ENCODE measurements around the gene VAV2.

The VAV2 gene

DNA sequence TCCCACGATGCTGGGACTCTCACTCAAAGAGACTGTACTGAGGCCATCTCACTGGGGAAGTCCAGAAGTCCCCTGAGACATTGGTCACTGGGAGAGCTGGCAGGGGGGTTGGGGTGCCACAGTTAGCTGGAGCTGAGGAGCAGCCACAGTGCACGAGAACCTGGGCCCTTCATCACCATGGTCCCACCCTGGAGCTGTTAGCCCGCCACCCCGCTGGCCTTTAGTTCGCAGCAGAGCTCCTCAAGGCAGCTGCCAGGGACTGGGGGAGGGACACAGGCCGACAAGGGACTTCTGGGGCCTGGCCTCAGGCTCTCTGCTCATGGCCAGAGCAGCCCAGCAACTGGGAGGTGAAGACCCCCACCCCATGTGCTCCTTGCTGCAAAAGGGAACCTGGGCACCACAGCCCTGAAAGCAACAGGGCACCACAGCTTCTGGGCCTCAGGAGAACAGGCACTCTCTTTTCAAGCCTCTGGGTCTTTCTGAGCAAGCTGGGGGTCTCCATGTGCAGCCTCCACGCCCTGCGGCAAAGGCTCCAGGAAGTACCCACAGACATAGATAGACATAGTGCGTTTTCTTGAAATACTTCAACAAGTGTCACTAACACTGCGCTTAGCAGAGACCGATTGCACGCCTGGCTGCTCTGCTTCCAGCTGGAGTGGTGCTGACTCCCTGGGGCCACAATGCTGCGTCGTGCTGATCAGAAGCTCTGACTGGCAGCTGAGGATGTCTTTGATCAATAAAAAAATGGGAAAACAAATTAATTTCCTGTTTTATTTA lies 46.0 kb downstream of the VAV2 start:
- TF ChIP-seq, protein P1, sequence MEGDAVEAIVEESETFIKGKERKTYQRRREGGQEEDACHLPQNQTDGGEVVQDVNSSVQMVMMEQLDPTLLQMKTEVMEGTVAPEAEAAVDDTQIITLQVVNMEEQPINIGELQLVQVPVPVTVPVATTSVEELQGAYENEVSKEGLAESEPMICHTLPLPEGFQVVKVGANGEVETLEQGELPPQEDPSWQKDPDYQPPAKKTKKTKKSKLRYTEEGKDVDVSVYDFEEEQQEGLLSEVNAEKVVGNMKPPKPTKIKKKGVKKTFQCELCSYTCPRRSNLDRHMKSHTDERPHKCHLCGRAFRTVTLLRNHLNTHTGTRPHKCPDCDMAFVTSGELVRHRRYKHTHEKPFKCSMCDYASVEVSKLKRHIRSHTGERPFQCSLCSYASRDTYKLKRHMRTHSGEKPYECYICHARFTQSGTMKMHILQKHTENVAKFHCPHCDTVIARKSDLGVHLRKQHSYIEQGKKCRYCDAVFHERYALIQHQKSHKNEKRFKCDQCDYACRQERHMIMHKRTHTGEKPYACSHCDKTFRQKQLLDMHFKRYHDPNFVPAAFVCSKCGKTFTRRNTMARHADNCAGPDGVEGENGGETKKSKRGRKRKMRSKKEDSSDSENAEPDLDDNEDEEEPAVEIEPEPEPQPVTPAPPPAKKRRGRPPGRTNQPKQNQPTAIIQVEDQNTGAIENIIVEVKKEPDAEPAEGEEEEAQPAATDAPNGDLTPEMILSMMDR (IDR thresholded peaks at IDR 0.05), result no peak

DNA sequence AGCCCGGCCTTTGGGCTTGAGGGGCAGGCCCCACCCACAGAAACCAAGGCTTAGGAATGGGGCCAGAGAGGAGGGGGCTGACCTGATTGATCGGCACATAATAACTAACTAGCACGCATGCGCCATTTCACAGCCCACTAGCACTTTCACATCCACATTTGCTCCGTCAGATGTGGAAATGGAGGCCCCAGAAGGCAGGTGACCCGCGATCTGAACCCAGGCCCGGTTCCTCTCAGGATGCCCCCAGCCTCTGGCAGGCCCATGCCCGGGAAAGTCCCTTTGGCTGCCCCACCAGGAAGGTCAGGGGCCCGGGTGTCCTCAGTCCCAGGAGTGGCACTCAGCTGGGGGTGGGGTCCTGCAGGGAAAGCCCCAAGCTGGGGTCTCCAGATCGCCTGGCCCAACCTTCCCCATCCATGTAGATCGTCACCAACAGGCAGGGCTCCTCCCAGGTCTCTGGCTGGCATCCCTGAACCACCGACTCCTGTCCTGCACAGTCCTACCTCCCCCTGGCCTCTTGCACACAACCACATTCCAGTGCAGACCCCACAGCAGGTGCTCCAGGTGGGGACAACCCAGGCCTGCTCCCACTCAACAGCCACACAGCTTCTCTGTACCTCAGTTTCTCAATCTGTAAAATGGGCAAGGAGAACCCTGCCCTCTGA lies 46.7 kb downstream of the VAV2 start:
- TF ChIP-seq, protein P1 (IDR thresholded peaks at IDR 0.05), result no peak

DNA sequence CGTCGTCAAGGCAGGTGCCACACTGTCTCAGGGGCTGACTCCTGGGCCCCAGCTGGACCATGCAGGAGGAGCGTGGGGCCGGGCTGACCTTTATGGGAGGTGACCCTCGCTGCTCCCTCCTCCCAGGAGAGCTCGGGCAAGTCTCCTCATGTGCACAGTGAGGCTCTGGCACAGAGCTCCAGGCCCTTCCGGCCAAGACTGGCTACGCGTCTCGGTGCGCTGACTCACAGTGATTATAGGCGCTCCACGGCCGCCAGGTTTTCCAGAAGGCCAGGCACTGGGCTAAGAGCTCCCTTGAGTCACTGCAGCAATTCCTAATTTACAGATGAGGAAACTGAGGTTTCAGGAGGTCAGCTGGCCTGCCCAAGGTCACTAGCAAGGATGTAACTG lies 47.4 kb downstream of the VAV2 start:
- TF ChIP-seq, protein P1 (IDR thresholded peaks at IDR 0.05), result no peak

DNA sequence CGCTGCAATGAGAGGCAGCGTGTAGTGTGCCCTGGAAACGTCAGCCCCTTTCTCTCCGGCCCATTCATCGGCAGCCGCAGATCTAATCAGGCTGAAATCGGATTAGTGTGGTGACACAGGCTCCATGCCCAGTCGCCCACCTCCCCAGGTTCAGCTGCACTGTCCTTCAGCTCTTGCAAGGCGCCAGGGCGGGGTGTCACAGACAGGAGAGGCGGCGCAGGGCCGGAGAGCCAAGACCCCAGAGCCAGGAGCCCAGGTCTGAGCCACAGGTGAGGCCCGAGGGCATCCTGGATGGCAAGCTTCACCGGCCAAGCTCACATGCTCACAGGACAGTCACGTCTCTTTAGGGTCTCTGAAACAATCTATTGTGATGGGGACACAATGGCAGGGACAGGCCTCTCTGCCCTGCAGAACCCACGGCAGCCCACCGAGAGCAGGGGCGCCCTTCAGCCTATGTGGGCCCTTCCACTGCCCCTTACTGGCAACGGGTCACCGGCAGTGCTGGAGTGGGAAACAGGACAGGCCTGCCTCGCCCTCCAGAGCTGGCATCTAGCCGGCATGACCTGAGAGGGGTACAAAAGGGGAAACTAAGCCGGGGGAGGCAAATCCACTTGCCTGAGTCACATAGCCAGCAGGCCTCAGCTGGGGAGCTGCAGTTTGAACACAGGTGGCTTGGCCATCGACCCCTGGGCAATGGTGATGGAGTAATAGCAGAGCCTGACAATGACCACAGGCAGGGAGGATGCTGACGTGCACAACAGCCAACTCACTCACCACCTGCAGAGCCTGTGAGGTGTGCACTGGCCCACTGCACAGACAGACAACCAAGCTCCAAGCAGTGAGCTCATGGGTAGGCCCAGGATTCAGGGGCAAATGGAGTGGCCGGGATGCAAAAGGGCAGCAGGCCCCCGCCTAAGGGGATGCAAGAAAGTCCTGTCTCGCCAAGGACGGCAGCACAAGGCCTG lies 48.1 kb downstream of the VAV2 start:
- TF ChIP-seq, protein P1 (IDR thresholded peaks at IDR 0.05), result no peak

DNA sequence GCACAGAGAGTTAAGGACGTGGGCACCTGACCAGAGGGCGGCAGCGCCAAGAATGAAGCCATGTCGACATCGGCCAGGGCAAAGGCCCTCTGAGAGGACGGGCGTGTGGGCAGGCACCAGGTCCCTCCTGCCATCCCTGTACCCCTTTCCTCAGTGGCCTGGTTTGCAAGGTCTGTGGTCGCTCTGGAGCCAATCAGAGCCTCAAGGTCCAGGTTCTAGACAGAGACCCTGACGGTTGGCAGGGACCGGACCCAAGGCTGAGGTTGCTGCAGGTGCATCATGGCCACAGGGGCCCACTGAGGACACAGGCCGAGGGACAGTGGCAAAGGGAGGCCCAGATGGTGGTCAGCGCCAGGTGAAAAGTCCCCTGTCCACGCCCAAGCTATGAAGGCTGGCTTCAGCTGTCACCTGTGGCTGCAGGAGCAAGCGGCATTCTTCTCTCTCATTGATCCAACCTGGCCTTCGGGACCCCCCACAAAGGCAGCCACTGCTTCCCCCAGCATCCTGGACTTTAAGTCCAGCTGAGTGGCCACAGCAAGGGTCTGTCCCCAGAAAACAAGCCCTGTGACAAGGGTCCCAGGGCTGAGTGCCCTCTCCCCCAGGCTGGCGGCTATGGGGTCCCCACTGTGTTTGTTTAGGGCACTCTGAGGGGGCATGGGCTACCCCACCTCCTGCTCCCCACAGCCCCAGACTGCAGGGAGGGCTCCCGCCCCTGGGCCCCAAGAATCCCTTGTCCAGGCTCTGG lies 48.9 kb downstream of the VAV2 start:
- TF ChIP-seq, protein P1 (IDR thresholded peaks at IDR 0.05), result no peak

DNA sequence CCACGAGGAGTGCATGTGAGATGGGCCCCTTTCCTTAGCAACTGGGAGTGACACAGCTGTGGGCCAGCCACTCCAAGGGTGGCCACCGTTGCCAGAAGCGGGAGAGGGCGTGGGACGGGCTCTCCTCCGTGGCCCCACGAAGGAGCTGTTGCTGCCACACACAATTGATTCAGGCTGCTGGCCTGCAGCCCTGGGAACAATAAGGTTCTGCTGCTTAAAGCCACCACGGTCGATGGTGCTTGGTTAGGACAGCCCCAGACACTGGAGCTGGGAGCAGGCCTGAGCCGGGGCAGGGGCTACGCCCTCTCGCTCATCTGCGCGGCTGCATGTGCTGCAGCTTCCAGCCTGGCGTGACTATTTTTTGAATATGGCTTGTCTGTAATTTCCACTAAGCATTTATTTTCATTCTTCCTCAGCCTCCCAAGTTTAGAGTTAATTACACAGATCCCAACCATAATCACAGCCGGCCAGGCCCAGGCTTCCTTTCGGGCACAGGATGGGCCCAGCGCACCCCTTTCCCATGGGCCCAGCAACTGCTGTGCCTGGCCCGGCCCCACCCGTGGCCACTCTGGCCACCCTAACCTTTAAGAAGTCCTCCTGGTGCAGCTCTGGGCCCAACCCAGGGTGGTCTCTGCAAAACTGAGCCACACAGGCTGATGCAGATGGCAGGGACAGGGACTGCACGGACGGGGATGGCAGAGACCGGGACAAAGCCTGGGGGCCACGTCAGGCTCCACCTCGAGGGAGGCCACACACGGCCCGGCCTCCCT lies 49.7 kb downstream of the VAV2 start:
- TF ChIP-seq, protein P1 (IDR thresholded peaks at IDR 0.05), result no peak
